ENCODE results near the gene RAB3B.

RAB3B gene

GRCh38 chr1:51990478-51990965 lies at the start of gene RAB3B:
TSS of gene RAB3B (minus strand) at chr1:51990700. CDS start at chr1:51977117, 13,583 bp downstream.
- TF ChIP-seq RAD21 (IDR thresholded peaks at IDR 0.05; ENCODE audit: low read depth), result no peak
- peak; percentile 59; the same call in 1 of the 2 replicates for TF ChIP-seq TAF1 (IDR thresholded peaks at IDR 0.05; ENCODE audit: low read depth)

GRCh38 chr1:52037909-52038308 lies 47.4 kb upstream of the RAB3B start:
- TF ChIP-seq RAD21 (IDR thresholded peaks at IDR 0.05; ENCODE audit: low read depth) (no peak), NFIC (IDR thresholded peaks at IDR 0.05) (no peak)

GRCh38 chr1:52037402-52037814 lies 46.9 kb upstream of the RAB3B start:
- TF ChIP-seq FOXM1 (IDR thresholded peaks at IDR 0.05; ENCODE audit: borderline replicate concordance, low read depth) (no peak), CEBPB (IDR thresholded peaks at IDR 0.05) (no peak), RAD21 (IDR thresholded peaks at IDR 0.05; ENCODE audit: low read depth) (no peak), TAF1 (IDR thresholded peaks at IDR 0.05; ENCODE audit: low read depth) (no peak), MAX (IDR thresholded peaks at IDR 0.05) (no peak), USF1 (IDR thresholded peaks at IDR 0.05) (no peak), EP300 (IDR thresholded peaks at IDR 0.05; ENCODE audit: borderline replicate concordance) (no peak), NFIC (IDR thresholded peaks at IDR 0.05) (no peak), TEAD4 (IDR thresholded peaks at IDR 0.05) (no peak), EGR1 (IDR thresholded peaks at IDR 0.05) (no peak), TCF12 (IDR thresholded peaks at IDR 0.05; ENCODE audit: low read depth) (no peak), ZBTB7A (IDR thresholded peaks at IDR 0.05; ENCODE audit: low read depth) (no peak), YY1 (IDR thresholded peaks at IDR 0.05; ENCODE audit: low read depth) (no peak), REST (IDR thresholded peaks at IDR 0.05; ENCODE audit: low read depth) (no peak), CREB1 (IDR thresholded peaks at IDR 0.05; ENCODE audit: low read depth) (no peak)

- TF ChIP-seq TEAD4 (IDR thresholded peaks at IDR 0.05) (no peak), NFIC (IDR thresholded peaks at IDR 0.05) (no peak)
Observed at GRCh38 chr1:52034050-52034384, 43.5 kb upstream of the RAB3B start.

- 0 out of 2 replicates have a peak, but pooled peaks have one; percentile 50 for TF ChIP-seq TCF12 (IDR thresholded peaks at IDR 0.05; ENCODE audit: low read depth)
- TF ChIP-seq YY1 (IDR thresholded peaks at IDR 0.05; ENCODE audit: low read depth), result peak; percentile 90
- no peak for TF ChIP-seq TEAD4 (IDR thresholded peaks at IDR 0.05)
- no peak for TF ChIP-seq USF1 (IDR thresholded peaks at IDR 0.05)
- TF ChIP-seq ZBTB7A (IDR thresholded peaks at IDR 0.05; ENCODE audit: low read depth), result no peak
- TF ChIP-seq MAX (IDR thresholded peaks at IDR 0.05), result peak; percentile 90
- no peak for TF ChIP-seq FOXM1 (IDR thresholded peaks at IDR 0.05; ENCODE audit: borderline replicate concordance, low read depth)
- no peak for TF ChIP-seq EP300 (IDR thresholded peaks at IDR 0.05; ENCODE audit: borderline replicate concordance)
- TF ChIP-seq NFIC (IDR thresholded peaks at IDR 0.05), result no peak
- no peak for TF ChIP-seq RAD21 (IDR thresholded peaks at IDR 0.05; ENCODE audit: low read depth)
- no peak; the same call in 1 of the 2 replicates for TF ChIP-seq CEBPB (IDR thresholded peaks at IDR 0.05)
- TF ChIP-seq CREB1 (IDR thresholded peaks at IDR 0.05; ENCODE audit: low read depth), result peak; percentile 67
- no peak for TF ChIP-seq EGR1 (IDR thresholded peaks at IDR 0.05)
- no peak for TF ChIP-seq REST (IDR thresholded peaks at IDR 0.05; ENCODE audit: low read depth)
- peak; percentile 81 for TF ChIP-seq TAF1 (IDR thresholded peaks at IDR 0.05; ENCODE audit: low read depth)
Observed at GRCh38 chr1:52033190-52034049, 42.9 kb upstream of the RAB3B start, which contains the start of gene KTI12. TSS of gene KTI12 (minus strand) at chr1:52033810. CDS start at chr1:52033761, 49 bp downstream.

- no peak for TF ChIP-seq NFIC (IDR thresholded peaks at IDR 0.05)
- TF ChIP-seq CREB1 (IDR thresholded peaks at IDR 0.05; ENCODE audit: low read depth), result no peak
- TF ChIP-seq ZBTB7A (IDR thresholded peaks at IDR 0.05; ENCODE audit: low read depth), result no peak
Observed at GRCh38 chr1:52032785-52033131, 42.3 kb upstream of the RAB3B start.

Data from Ishikawa (cell line).